Fibroblast of pulmonary artery (primary cell): ENCODE data around the gene AHNAK2.
A peak's percentile ranks its signal among the peaks of the same experiment; 100 is the strongest.

Experiments used
- DNase-seq: peaks from one replicate; pipeline ENCODE4 v3.0.0-alpha.2; 2010; ENCODE audit warnings: low read depth
- H3K4me3 ChIP-seq: replicated peaks from 2 replicates; pipeline ENCODE4 v1.5.1; 2011; ENCODE audit warnings: low read depth, mild to moderate bottlenecking, control low read depth, low read length, moderate library complexity
- TF ChIP-seq, protein P1 (sequence below): IDR thresholded peaks from 2 replicates; pipeline ENCODE4 v1.5.1; 2011; ENCODE audit warnings: mild to moderate bottlenecking, control low read depth, low read length, inconsistent platforms; ENCODE audit errors: missing control alignments

AHNAK2 gene

DNA sequence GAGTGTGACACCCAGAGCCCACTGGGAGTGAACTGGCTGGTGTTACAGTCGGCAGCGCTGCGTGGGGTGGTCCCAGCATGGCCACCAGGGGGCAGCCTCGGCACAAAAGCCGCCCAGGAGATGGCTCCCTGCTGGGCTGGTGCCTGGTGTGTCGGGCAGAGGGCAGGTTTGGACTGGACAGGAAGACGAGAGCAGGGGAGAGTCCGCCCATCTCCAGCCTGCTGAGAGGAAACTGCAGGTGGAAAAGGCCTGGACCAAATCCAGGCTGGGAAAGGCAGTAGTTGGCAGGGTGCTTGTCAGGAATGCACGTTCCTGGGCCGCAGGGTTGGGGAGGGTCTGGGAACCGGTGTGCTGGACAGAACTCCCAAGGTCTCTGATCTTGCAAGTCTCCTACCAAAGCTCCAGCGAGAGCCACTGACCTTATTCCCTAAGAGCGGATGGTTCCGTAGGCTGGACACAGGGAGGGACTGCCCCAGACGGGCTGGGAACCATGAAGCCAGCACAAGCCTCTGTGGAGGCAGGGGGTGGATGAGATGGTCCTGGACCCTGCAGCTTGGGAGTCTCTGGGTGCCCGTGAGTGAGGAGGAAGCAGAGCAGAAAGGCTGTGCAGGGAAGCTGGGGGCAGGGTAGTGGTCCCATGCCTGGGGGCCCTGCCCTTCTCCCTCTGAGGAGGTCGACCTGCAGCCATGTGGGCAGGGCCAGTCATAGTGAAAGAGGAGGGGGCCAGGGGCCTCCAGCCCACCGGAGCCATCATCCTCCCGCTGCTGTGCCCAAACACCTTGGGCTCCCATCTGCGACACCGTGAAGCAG lies 1.8 kb downstream of the AHNAK2 start:
- TF ChIP-seq, protein P1, sequence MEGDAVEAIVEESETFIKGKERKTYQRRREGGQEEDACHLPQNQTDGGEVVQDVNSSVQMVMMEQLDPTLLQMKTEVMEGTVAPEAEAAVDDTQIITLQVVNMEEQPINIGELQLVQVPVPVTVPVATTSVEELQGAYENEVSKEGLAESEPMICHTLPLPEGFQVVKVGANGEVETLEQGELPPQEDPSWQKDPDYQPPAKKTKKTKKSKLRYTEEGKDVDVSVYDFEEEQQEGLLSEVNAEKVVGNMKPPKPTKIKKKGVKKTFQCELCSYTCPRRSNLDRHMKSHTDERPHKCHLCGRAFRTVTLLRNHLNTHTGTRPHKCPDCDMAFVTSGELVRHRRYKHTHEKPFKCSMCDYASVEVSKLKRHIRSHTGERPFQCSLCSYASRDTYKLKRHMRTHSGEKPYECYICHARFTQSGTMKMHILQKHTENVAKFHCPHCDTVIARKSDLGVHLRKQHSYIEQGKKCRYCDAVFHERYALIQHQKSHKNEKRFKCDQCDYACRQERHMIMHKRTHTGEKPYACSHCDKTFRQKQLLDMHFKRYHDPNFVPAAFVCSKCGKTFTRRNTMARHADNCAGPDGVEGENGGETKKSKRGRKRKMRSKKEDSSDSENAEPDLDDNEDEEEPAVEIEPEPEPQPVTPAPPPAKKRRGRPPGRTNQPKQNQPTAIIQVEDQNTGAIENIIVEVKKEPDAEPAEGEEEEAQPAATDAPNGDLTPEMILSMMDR: peak; percentile 90
- peak; percentile 84 for DNase-seq
- no peak overlapping the region for H3K4me3 ChIP-seq

DNA sequence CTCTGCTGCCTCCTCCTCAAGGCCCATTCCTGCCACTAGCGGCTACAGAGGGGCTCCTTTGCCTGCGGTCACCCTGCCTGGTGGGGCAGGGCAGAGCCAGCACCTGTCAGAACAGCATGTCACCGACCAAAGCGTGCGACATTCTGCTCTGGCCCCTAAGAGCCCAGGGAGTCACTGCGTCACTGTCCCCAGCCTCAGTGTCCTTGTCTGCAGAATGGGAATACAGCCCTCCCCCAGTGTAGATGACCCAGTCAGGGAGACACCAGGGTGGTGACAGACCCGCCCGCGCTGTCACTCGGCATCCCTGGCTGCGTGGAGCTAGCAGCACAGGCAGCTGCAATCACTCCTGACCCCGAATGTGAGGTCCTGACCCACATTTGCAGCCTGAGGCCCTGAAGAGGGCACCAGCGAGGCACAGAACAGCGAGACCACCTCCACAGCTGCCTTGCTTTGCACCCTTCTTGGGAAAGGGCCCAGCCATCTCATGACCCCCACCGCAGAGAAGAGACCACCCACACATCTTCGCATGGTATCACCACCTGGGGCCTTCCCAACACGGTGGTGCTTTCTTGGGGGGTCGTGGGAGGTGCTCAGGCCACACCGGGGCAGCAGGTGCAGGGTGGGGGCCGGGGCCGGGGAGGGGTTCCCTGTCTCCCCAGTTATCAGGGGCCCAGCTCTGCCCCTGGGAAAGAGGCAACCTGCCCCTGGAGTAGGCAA lies 2.5 kb downstream of the AHNAK2 start:
- TF ChIP-seq, protein P1: no peak
- H3K4me3 ChIP-seq: no peak overlapping the region
- DNase-seq: no peak

DNA sequence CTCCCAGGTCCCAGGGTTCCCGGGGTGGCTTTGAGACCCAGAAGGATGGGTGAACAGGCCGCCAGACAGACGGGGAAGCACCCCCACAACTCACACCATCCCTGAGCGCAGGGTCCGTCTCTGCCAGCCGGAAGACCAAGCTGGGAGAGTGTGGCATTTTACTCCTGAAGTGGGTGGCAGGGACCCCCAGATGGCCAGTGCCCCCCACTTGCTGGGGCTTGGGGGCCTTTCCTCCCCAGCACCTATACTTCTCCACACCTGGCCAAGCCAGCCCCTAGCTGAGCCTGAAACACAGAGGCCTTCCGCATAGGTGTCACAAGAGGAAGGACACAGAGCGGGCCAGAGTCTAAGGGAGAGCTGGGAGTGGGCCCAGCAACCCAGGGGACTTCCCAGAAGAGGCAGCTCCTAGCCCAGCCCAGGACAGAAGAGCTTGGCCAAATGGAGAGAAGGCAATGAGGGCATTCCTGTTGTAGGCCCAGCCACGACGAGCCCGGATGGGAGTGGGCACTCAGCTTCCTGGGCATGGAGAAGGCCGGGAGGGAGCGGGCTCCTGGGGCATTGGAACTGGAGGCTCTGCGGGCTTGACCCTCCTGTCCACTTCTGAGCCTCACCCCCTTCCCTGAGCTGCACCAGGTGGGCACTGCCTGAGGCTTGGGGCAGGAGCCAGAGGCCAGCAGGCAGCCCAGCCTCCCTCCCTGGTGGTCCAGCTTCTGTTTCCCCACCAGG lies 3.3 kb downstream of the AHNAK2 start:
- TF ChIP-seq, protein P1: no peak
- no peak overlapping the region for H3K4me3 ChIP-seq
- no peak for DNase-seq

DNA sequence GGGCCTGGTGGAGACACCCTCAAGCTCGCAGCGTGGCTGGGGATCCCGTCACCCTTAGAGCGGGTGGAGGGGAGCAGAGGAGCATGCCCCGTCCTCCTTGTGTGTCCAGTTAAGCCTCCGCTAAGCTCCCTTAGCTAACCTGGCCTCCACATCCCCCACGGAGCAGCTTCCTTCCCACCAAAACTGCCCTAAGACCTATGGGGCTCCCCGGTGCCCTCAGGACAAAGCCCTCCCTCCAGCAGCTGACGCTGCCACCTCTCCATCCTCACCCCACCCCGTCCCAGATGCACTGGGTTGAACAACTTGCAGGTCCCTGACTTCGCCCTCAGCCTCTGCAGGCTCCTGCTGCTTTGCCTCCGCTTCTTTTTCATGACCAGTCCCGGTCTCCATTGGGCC lies 4.0 kb downstream of the AHNAK2 start:
- H3K4me3 ChIP-seq: no peak overlapping the region
- no peak for DNase-seq
- TF ChIP-seq, protein P1: no peak

DNA sequence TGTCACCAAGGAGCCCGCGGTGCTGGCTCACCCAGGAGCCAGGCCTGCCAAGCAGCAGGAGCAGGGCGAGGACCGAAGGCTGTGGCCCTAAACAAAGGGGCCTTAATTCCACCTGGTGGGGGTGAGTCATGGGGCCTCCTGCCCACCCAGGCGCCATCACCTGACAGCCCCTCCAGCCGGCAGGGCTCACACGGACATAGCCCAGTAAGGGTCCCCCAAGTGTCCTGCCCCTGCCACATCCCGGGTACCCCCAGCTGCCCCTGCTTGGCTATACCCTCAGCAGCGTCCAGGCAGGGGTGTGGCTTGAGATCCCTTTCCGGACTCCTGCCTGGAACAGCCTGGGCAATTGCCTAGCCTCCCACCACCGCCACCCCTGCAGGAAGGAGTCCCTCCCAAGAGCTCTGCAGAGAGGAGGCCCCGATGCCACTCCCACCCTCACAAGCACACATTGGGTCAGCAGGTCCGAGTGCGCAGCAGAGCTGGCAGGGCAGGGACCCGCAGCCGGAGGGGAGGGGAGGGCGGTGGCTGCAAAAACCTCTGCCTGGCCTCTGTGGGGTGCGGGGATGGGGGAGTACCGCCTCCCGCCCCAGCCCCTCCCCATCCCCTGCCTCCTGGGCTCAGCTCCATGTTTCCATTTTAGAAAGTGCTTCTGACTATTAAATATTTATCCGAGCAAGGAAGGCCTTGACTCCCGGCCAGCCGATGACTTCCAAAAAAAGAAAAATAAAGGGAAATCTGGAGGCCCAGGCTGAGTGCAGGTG lies 4.6 kb downstream of the AHNAK2 start:
- DNase-seq: peak; percentile 87
- TF ChIP-seq, protein P1: no peak
- H3K4me3 ChIP-seq: peak overlapping the region; percentile 2

DNA sequence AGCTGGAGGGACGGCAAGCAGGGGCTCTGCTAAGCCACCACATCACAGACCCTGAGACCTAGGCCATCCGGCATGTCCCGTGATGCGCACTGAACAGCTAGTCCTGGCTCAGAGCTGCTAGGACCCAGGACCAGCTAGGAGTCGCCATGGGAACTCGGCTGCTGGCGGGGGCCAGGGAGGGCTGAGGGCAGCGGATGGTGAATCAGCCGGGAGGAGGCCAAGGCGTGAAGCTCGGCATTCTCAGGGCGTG lies 5.1 kb downstream of the AHNAK2 start:
- TF ChIP-seq, protein P1: no peak
- DNase-seq: peak; percentile 95
- no peak overlapping the region for H3K4me3 ChIP-seq
